Measurements from ENCODE around the gene VRK2.
"Not testable (repeated sequence)": the region's sequence is repeated elsewhere in the genome, so short reads cannot be mapped to it uniquely, and the experiment has no call there.

Gene VRK2

DNA sequence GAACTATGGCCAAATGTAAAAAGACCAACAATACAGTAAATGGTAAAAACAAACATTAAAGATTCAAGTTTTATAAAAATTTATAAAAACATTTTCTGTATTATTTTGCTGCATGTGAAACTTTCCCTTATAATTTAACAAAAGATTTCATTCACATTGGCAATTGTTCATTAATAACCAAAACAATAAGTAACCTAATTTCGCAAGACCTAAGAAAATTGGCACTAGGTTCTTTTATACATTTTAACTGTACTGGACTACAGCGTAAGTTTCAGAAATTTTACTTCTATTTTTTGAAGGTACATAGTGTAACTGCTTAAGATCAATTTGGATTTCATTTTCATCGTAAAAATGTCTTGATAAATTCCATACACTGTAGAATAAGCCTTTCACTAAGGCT is 117.3 kb downstream of the VRK2 start:
- TF ChIP-seq, protein P1, sequence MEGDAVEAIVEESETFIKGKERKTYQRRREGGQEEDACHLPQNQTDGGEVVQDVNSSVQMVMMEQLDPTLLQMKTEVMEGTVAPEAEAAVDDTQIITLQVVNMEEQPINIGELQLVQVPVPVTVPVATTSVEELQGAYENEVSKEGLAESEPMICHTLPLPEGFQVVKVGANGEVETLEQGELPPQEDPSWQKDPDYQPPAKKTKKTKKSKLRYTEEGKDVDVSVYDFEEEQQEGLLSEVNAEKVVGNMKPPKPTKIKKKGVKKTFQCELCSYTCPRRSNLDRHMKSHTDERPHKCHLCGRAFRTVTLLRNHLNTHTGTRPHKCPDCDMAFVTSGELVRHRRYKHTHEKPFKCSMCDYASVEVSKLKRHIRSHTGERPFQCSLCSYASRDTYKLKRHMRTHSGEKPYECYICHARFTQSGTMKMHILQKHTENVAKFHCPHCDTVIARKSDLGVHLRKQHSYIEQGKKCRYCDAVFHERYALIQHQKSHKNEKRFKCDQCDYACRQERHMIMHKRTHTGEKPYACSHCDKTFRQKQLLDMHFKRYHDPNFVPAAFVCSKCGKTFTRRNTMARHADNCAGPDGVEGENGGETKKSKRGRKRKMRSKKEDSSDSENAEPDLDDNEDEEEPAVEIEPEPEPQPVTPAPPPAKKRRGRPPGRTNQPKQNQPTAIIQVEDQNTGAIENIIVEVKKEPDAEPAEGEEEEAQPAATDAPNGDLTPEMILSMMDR (conservative IDR thresholded peaks at IDR 0.05), result no peak
- TF ChIP-seq ZFX (IDR thresholded peaks at IDR 0.05), result no peak
- no peak overlapping the region for H3K27ac ChIP-seq

- H3K27ac ChIP-seq, result not testable (repeated sequence)
These were observed 121.5 kb downstream of the VRK2 start for GRCh38 chr2:58168130-58168529.

DNA sequence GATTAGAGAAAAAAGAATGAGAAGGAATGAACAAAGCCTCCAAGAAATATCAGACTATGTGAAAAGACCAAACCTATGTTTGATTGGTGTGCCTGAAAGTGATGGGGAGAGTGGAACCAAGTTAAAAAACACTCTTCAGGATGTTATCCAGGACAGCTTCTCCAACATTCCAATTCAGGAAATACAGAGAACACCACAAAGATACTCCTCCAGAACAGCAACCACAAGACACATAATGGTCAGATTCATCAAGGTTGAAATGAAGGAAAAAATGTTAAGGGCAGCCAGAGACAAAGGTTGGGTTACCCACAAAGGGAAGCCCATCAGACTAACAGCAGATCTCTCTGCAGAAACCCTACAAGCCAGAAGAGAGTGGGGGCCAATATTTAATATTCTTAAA is 123.2 kb downstream of the VRK2 start:
- not testable (repeated sequence) for H3K27ac ChIP-seq

DNA sequence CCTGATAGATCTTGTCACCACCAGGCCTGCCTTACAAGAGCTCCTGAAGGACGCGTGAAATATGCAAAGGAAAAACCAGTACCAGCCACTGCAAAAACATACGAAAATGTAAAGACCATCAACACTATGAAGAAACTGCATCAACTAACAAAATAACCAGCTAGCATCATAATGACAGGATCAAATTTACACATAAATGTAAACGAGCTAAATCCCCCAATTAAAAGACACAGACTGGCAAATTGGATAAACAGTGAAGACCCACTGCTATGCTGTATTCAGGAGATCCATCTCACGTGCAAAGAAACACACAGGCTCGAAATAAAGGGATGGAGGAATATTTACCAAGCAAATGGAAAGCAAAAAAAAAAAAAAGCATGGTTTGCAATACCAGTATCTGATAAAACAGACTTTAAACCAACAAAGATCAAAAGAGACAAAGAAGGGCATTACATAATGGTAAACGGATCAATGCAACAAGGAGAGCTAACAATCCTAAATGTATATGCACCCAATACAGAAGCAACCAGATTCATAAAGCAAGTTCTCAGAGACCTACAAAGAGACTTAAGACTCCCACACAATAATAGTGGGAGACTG is 123.8 kb downstream of the VRK2 start:
- not testable (repeated sequence) for H3K27ac ChIP-seq

DNA sequence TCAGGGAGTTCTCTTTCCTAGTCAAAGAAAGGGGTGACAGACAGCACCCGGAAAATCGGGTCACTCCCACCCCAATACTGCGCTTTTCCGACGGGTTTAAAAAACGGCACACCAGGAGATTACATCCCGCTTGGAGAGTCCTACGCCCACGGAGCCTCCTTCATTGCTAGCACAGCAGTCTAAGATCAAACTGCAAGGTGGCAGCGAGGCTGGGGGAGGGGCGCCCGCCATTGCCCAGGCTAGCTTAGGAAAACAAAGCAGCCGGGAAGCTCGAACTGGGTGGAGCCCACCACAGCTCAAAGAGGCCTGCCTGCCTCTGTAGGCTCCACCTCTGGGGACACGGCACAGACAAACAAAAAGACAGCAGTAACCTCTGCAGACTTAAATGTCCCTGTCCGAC is 125.2 kb downstream of the VRK2 start:
- H3K27ac ChIP-seq, result not testable (repeated sequence)

GRCh38 chr2:58177187-58177586 is 130.6 kb downstream of the VRK2 start:
- H3K27ac ChIP-seq, result not testable (repeated sequence)

- H3K27ac ChIP-seq, result not testable (repeated sequence)
These were observed 133.6 kb downstream of the VRK2 start for GRCh38 chr2:58180175-58180574.

- TF ChIP-seq, protein P1 (conservative IDR thresholded peaks at IDR 0.05), result no peak
- TF ChIP-seq ZFX (IDR thresholded peaks at IDR 0.05), result no peak
- no peak overlapping the region for H3K27ac ChIP-seq
These were observed 134.0 kb downstream of the VRK2 start for GRCh38 chr2:58180635-58181034.

DNA sequence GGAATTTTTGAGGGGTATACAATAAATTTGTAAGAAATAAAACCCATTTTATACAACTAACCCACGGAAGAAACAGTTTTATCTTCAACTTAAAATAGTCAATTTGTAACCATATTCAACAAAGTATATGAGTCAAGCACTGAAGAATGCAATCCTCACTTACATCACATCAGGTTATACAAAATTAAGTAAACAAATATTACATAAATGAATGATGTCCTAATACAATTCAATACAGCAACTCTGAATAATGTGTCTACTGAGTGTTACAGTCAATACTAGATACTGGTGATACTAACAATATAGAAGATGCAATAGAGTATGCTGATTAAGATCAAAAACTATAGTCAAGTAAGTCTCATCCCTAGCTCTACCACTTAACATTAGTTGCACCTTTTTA is 135.9 kb downstream of the VRK2 start:
- H3K27ac ChIP-seq, result no peak overlapping the region
- TF ChIP-seq, protein P1 (conservative IDR thresholded peaks at IDR 0.05), result no peak

DNA sequence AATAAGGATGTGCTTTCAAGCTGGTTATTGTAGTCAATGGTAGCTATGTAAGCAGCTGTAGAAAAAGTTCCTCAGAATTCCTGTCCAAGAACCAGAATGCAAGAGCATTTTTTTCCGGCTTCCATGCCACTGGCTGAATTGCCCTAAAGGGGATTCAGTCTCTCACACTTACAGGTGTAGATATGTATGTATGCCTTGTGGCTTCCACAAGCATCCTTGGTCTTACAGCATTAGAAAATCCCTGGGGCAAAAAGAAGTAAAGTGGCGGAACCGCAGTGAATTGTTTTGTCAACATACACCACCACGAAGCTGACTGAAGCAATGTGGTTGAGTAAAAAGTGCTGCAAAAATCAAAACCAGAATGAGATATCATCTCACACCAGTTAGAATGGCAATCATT is 139.9 kb downstream of the VRK2 start:
- TF ChIP-seq ZFX (IDR thresholded peaks at IDR 0.05), result no peak
- no peak overlapping the region for H3K27ac ChIP-seq

DNA sequence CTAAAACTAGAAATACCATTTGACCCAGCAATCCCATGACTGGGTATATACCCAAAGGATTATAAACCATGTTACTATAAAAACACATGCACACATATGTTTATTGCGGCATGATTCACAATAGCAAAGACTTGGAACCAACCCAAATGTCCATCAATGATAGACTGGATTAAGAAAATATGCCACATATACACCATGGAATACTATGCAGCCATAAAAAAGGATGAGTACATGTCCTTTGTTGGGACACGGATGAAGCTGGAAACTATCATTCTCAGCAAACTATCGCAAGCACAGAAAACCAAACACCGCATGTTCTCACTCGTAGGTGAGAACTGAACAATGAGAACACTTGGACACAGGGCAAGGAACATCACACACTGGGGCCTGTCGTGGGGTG is 140.4 kb downstream of the VRK2 start:
- H3K27ac ChIP-seq, result not testable (repeated sequence)

GRCh38 chr2:58194458-58194857 is 147.9 kb downstream of the VRK2 start:
- no peak overlapping the region for H3K27ac ChIP-seq
- TF ChIP-seq ZFX (IDR thresholded peaks at IDR 0.05), result no peak
- TF ChIP-seq, protein P1 (conservative IDR thresholded peaks at IDR 0.05), result no peak

All from C4-2B (cell line).